NCI-H82 (cell line): ENCODE data around the gene MINK1.
A peak's percentile ranks its signal among the peaks of the same experiment; 100 is the strongest.

Experiments used
- DNase-seq: peaks from one replicate; lab custom pipeline; 2025; lab: John Stamatoyannopoulos, UW

The MINK1 gene

GRCh38 chr17:4933646-4934045 lies 100.5 kb downstream of the MINK1 start:
- no peak for DNase-seq

- peak; percentile 51 for DNase-seq
Measured at GRCh38 chr17:4934173-4934979, 101.2 kb downstream of the MINK1 start.

- no peak for DNase-seq
Measured at GRCh38 chr17:4935650-4936049, 102.5 kb downstream of the MINK1 start.

- no peak for DNase-seq
Measured at GRCh38 chr17:4936436-4936835, 103.3 kb downstream of the MINK1 start.

- DNase-seq: no peak
Measured at GRCh38 chr17:4937553-4937952, 104.4 kb downstream of the MINK1 start.

DNA sequence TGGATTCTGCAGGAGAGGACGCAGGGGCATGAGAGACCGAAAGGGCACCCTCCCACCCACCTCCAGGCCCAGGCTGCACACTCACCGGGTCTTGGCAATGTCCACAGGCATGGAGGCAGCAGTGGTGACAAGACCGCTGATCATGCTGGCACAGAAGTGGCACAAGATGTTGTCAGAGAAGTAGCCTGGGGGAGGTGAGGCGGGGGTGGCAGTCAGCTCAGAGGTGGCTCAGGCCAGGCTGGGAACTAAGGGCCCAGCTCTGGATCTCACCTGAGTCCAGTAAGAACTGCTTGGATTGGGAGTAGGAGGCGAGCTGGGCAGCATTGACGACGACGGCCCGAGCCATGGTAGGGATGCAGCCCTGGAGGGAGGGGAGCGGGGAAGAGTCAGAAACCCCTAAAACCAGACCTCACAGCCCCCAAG lies 104.9 kb downstream of the MINK1 start:
- DNase-seq: no peak

DNA sequence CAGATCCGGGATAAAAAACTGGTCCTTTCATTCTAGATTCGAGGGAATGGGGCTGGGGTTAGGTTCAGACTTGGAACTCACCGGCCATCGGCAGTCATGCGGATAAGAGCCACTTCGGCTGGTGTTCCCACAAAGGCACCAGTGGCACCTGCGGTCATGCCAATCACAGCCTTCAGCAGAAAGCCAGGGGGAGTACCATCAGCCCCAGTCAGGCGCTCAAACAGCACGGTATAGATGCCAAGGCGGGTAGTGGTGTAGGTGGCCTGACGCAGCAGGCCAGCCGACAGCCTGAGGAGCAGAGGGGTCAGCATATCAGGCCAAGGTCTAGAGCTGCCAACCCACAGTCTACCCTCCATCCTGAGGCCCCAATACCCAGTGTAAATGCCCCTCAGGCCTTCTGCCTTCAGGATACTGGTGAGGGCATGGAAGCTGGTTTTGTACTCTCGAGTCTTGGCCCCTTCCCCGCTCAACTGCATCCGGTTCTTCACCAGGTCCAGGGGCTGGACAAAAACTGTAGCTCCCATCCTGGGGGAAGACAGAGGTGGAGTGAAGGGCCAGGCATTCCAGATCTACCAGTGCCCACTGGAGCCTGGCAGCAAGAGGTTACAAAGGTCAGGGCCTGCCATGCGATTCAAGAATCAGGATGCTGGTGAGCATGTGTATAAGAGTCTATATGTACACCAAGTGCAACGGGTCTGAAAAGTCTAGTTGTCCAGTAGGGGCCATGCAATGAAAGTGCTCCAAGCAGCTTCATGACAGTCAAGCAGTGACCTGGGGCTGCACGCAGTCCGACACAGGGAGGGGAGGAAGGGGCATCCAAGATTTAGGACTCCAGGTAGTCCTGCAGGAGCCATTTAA lies 105.8 kb downstream of the MINK1 start:
- DNase-seq: peak; percentile 59

- peak; percentile 63 for DNase-seq
Measured at GRCh38 chr17:4939546-4939795, 106.3 kb downstream of the MINK1 start.

GRCh38 chr17:4939796-4940554 lies 106.8 kb downstream of the MINK1 start, which contains the start of the genes RNF167 and SLC25A11:
RNF167 (plus strand) TSS chr17:4940268; CDS start chr17:4940910, 642 bp downstream.
SLC25A11 (minus strand) TSS chr17:4940046; CDS start chr17:4939910, 136 bp downstream.
- DNase-seq: peak; percentile 100

- DNase-seq: no peak
Measured at GRCh38 chr17:4940555-4941318, 107.6 kb downstream of the MINK1 start.

DNA sequence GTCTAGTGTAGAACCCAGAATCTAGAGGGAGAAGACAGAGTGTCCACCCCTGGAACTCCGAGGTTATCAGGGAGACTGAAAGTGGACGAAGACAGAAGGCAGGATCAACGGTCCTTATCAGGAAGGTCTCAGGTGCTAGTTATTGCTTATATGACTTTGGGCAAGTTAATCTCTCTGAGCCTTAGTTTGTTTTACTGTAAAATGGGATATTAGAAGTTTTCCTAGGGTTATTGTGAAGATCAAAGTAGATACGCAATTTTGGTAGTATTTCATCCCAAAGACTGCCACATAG lies 108.1 kb downstream of the MINK1 start:
- no peak for DNase-seq

DNA sequence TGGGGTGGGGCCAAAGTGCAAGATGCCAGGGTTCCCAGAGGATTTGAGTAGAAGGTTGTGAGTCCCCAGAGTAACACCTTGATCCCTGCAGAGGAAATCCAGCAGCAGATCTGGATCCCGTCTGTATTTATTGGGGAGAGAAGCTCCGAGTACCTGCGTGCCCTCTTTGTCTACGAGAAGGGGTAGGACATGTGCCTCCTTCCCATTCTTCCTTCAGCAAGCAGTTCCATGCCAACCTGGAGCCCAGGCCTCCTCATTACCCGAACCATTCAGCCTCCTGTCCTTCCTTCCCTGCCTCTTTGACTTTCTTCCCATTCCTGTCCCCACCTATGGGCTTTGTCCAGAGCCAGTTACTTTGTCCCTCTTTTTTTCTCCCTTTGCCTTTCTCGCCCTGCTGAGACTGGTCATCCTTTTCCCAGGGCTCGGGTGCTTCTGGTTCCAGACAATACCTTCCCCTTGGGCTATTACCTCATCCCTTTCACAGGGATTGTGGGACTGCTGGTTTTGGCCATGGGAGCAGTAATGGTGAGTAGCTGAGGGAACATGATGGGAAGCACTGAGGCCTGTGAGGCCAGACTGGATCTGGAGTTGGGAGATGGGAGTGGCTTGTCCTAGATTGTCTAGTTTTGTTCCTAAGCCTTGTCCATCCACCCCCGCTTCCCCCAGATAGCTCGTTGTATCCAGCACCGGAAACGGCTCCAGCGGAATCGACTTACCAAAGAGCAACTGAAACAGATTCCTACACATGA lies 109.8 kb downstream of the MINK1 start:
- no peak for DNase-seq

GRCh38 chr17:4944163-4944553 lies 111.0 kb downstream of the MINK1 start:
- DNase-seq: no peak

DNA sequence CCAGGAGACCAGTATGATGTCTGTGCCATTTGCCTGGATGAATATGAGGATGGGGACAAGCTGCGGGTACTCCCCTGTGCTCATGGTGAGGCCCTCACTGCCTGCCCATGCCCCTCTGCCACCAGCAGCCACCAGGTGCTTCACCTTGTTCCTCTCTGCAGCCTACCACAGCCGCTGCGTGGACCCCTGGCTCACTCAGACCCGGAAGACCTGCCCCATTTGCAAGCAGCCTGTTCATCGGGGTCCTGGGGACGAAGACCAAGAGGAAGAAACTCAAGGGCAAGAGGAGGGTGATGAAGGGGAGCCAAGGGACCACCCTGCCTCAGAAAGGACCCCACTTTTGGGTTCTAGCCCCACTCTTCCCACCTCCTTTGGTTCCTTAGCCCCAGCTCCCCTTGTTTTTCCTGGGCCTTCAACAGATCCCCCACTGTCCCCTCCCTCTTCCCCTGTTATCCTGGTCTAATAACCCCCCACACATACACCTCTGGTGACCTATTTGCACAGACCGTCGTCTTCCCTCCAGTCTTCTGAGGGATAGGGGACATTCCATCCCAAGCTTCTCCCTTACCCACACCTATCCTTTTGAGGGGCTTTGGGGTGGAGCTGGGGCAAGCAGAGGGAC lies 111.5 kb downstream of the MINK1 start:
- DNase-seq: no peak

DNA sequence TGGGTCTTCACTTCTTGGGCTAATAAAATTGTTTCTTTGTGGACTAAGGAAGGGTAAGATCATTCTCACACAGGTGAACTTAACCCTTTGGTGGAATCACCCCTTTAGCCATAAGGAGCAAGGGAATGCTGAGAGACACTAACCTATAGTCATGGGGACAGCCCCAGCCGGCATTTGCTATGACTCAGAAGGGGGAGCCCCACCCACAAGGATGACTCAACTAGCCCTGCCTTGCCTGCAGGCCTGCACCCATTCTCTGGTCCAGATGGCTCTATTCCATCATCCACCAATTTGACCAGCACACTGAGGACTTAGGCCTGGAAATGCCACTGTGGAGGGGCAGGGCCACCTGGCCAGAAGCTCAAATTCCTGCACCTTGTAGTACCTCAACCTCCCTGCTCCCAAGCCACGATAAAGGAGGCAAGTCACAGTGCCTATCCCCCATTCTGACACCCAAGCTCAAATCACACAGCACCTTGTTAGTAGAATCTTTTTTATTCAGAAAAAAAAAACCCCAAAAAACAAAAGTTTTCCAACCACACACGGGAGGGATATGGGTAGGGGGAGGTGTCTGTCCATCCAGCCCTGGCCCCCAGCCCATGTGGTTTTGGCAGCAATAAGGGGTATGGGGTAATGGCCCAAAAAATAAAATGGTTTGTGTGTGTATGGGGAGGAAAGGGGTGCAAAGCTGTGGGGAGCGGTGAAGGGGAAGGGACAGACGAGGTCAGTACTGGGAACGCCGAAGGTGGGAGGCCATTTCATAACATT lies 112.2 kb downstream of the MINK1 start:
- DNase-seq: peak; percentile 55

GRCh38 chr17:4945944-4946280 lies 112.8 kb downstream of the MINK1 start:
- peak; percentile 20 for DNase-seq

DNA sequence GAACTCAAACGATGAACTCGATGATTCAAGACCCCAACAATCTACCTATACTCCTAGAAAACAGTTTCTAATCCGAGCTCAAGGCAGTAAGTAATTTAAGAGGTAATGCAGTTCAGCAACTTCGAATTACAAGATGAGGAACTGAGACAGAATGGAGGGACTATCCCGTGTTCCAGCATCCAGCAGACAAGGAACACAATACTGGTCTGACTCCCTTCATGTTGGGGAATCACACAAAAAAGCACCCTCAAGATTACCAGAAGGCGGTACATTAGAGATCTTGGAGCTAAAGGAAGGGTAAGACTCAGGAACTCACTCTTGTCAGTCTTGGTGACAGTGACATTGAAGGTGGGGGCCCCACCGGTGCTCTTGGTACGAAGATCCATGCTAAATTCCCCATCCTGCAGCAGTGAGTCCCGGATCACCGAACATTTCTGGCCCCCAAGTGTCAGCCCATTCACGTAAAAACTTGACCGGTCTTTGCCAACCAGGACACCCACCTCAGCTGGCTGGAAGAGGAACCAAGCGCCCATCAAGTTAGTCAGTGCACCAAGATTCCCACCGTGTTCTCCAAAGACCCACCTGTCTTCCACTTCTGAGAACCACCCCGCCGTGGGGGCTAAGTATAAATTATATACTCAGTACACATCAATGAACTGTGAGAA lies 113.3 kb downstream of the MINK1 start:
- no peak for DNase-seq

GRCh38 chr17:4947010-4947410 lies 113.9 kb downstream of the MINK1 start:
- no peak for DNase-seq
